Astrocyte of the cerebellum (primary cell): Measurements from ENCODE around the gene SFN.

Experiments used
- DNase-seq: peaks from one replicate; pipeline ENCODE4 v3.0.0-alpha.2; 2011; ENCODE audit warnings: low read depth
- H3K4me3 ChIP-seq: 2 replicates; pipeline ENCODE4 v1.5.1; 2011; ENCODE audit warnings: mild to moderate bottlenecking, low read depth, low read length, moderate library complexity
- in situ Hi-C: cut with HindIII; loops from 2 replicates; pipeline ENCODE4 v1.10.0; 2017; ENCODE audit warnings: low sequenced_read_pairs
- TF ChIP-seq, protein P1 (sequence below): IDR thresholded peaks from 2 replicates; pipeline ENCODE4 v1.5.1; 2012; ENCODE audit warnings: low read length, low read depth, moderate library complexity, mild to moderate bottlenecking; ENCODE audit errors: missing control alignments

SFN gene

DNA sequence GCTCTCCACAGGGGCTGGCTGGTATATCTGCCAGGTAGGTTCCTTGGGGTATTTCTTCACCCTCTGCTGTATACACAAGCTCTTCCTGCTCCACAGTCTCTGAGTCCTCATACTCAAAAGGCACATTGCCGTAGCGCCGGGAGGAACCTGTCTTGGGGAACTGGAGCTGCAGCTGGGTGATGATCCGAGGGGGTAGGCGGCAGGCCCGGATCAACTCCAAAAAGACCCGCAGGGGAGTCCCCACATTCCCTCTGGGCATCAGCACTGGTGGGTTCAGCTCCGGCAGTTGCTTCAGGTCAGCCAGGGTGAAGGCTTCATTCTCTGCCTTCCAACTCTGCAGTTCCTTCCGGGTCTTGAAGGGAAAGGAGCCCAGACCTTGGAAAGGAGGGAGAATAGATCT is 34.4 kb downstream of the SFN start:
- H3K4me3 ChIP-seq, result no peak overlapping the region
- no peak for DNase-seq
- in situ Hi-C loops, result no loop called here
- TF ChIP-seq, protein P1, sequence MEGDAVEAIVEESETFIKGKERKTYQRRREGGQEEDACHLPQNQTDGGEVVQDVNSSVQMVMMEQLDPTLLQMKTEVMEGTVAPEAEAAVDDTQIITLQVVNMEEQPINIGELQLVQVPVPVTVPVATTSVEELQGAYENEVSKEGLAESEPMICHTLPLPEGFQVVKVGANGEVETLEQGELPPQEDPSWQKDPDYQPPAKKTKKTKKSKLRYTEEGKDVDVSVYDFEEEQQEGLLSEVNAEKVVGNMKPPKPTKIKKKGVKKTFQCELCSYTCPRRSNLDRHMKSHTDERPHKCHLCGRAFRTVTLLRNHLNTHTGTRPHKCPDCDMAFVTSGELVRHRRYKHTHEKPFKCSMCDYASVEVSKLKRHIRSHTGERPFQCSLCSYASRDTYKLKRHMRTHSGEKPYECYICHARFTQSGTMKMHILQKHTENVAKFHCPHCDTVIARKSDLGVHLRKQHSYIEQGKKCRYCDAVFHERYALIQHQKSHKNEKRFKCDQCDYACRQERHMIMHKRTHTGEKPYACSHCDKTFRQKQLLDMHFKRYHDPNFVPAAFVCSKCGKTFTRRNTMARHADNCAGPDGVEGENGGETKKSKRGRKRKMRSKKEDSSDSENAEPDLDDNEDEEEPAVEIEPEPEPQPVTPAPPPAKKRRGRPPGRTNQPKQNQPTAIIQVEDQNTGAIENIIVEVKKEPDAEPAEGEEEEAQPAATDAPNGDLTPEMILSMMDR, result no peak

DNA sequence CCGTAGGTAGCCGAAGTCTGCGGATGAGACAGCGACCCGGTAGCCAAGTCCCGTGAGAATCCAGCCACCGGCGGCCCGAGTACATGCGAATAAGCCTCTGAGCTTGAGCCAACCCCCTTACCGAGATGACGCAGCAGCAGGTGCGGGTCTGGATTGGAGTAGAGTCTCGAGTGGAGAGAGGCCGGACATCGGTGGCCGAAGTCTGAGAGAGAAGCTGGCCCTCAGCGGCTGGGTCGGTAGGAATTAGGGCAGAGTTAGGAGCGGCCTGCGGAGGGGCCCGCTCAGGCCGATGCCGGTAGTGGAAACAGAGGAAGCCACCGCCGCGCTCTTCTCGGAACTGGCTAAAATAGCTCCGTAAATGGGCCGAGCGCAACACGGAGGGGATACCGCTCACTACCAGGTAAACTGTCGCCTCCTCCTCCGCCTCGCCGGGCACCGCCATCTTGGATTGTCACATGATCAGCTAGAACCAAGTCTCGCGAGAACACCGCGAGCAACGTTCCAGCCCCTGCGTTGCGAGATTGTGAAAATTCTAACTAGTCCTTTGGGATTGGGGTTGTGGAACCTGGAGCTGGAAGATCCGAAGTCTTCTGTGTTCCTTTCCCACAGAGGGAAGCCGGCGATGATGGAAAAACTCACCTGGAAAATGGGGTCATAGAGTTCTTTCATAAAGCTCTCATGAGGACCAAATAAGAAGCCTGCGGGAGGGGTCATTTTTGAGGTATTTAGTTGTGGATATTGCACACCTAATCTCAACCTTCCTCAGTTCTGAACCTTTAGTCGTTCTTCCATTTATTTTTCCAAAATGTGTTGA is 37.3 kb downstream of the SFN start, which contains the start of gene GPATCH3:
TSS of gene GPATCH3 (minus strand) at position 467 of the 814 bp plus-strand sequence. CDS start at position 442, 25 bp downstream.
- peak within 1 kb of the TSS; percentile 99 for H3K4me3 ChIP-seq
- TF ChIP-seq, protein P1, result no peak
- in situ Hi-C loops, result no loop called here
- peak; percentile 90 for DNase-seq

DNA sequence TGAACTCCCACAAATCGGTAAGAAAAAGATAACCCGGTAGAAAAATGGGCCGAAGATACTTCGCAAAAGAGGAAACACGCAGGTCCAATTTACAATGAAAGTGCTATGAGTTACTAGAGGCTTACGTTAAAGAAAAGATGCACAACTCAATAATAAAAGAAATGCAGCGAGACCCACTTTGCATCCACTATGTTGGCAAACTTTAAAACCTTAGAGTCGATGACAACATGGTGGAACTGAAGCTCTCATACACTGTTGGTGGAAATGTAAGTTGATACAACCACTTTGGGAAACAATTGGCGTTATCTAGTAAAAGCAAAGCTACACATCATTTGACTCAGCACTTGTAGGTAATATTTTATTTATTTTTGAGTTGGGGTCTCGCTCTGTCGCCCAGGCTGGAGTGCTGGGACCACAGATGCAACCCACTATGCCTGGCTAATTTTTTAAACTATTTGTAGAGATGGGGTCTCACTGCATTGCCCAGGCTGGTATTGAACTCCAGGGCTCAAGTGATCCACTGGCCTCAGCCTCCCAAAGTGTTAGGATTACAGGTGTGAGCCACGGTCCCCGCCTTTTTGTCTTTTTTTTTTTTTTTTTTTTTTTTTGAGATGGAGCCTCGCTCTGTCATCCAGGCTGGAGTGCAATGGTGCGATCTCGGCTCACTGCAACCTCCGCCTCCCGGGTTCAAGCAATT is 38.0 kb downstream of the SFN start:
- TF ChIP-seq, protein P1, result no peak
- in situ Hi-C loops, result no loop called here
- no peak for DNase-seq
- H3K4me3 ChIP-seq, result peak overlapping the region; percentile 99

DNA sequence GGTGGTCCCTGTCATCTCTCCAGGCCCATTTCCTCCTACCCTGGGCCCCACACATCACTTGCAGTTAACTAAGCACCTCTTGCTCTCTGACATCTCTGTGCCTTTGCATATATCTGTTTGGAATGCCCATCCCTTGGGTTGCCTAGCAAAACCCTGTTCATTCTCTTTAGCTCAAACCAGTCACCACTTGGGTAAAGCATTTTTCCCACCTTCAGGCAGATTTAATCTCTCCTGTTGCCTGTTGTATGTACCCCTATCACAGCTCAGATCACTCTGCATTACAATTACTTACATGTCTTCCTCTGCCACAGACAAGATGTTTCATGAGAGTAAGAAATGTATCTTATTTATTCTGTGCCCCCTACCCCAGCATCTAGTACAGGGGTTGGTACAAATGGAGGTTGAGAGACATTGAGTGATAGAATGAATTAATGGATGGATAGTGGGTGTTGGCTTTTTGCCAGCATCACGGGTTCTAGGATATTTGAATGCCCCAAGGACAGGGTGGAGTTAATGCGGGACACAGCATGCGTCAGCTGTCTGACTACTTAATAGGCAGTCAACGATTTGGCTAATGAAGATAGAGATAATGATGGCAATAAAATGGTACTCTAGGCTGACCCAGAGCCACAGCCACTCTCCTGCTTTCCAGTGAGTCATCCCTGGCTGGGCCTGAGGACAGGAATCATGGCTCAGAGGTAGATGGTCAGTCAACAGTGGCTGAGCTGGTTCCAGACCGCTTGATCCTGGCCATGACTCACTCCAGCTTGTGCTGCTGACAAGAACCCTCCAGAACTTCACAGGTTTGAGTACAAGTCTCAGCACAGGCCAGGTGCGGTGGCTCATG is 44.3 kb downstream of the SFN start:
- TF ChIP-seq, protein P1, result no peak
- peak; percentile 72 for DNase-seq
- no peak overlapping the region for H3K4me3 ChIP-seq
- in situ Hi-C loops, result no loop called here

DNA sequence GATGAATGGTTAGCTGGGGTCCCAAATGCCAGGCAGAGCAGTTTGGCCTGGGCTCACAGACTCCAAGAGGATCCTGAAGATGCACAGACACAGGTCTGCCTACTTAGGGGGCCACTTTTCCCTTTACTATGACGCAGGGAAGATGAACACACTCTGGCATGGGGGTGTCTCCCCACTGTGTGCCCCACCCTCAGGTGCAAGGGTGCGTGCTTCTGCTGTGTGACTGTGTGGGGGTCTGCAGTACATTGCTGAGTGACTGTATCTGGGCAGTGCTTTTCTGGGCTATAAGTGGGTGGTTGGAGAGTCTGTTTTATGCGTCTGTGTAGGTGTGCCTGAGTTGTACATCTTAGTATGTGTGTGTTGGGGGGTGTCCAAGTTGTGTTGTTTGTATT is 47.0 kb downstream of the SFN start:
- in situ Hi-C loops, result no loop called here
- no peak for DNase-seq
- H3K4me3 ChIP-seq, result no peak overlapping the region
- TF ChIP-seq, protein P1, result no peak
